ENCODE data around the gene CYTH1.

DNA sequence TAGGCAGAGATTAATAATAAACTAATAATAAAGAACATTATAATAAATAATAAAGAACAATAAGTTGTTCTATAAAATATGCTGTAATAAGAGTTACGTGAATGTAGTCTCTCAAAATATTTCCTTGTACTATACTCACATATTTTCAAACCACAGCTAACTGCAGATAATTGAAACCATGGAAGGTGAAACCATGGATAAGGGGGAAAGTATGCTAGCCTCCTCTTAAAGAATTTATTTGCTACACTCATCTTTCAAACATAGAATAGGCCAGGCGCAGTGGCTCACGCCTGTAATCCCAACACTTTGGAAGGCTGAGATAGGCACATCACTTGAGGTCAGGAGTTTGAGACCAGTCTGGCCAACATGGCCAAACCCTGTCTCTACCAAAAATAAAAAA lies 18.5 kb downstream of the CYTH1 start:
- TF ChIP-seq, protein P1, sequence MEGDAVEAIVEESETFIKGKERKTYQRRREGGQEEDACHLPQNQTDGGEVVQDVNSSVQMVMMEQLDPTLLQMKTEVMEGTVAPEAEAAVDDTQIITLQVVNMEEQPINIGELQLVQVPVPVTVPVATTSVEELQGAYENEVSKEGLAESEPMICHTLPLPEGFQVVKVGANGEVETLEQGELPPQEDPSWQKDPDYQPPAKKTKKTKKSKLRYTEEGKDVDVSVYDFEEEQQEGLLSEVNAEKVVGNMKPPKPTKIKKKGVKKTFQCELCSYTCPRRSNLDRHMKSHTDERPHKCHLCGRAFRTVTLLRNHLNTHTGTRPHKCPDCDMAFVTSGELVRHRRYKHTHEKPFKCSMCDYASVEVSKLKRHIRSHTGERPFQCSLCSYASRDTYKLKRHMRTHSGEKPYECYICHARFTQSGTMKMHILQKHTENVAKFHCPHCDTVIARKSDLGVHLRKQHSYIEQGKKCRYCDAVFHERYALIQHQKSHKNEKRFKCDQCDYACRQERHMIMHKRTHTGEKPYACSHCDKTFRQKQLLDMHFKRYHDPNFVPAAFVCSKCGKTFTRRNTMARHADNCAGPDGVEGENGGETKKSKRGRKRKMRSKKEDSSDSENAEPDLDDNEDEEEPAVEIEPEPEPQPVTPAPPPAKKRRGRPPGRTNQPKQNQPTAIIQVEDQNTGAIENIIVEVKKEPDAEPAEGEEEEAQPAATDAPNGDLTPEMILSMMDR (IDR thresholded peaks at IDR 0.05) = no peak
- TF ChIP-seq EZH2 (IDR thresholded peaks at IDR 0.05; ENCODE audit: borderline replicate concordance, insufficient read depth, low read depth, low read length, poor library complexity, severe bottlenecking) = no peak

All from B cell (primary cell).